DMS53 (cell line): ENCODE results near the gene STAT3.
"Not testable (repeated sequence)": the region's sequence is repeated elsewhere in the genome, so short reads cannot be mapped to it uniquely, and the experiment has no call there.

ENCODE experiments used
- DNase-seq: peaks from one replicate; lab custom pipeline; 2025; lab: John Stamatoyannopoulos, UW

STAT3 gene

DNA sequence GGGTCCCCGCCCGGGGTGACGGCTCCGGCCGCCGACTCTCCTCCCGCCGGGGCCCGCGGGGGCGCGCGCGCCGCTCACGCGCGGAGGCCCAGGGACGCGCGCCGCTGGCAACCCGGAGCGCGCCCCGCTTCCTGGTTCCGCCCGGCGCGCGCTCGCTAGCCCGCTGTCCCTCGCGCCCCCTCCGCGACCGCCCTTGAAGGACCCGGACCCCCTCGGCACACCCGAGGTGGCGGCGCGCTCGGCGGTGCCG lies 112.0 kb downstream of the STAT3 start, which contains the start of gene STAT5B:
STAT5B (minus strand) TSS at position 33 of the 250 bp plus-strand sequence. CDS start 44,264 bp downstream, outside the sequence.
- DNase-seq, result peak; percentile 85

- no peak for DNase-seq
Observed at GRCh38 chr17:42275527-42276358, 112.5 kb downstream of the STAT3 start.

- DNase-seq, result no peak
Observed at GRCh38 chr17:42274812-42275526, 113.3 kb downstream of the STAT3 start.

DNA sequence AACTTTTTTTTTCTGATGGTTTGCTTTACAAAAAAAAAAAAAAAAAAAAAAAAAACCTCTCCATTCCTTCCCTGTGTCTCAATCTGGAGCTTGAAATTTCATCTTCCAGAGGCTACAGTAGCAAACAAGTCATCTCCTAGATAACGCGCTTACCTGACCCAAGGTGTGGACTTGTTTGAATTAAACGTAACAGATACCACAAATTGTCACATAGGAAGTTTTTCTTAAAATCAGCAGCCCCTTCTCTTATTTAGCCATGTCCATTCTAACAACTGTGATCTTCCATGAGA lies 114.0 kb downstream of the STAT3 start:
- no peak for DNase-seq

DNA sequence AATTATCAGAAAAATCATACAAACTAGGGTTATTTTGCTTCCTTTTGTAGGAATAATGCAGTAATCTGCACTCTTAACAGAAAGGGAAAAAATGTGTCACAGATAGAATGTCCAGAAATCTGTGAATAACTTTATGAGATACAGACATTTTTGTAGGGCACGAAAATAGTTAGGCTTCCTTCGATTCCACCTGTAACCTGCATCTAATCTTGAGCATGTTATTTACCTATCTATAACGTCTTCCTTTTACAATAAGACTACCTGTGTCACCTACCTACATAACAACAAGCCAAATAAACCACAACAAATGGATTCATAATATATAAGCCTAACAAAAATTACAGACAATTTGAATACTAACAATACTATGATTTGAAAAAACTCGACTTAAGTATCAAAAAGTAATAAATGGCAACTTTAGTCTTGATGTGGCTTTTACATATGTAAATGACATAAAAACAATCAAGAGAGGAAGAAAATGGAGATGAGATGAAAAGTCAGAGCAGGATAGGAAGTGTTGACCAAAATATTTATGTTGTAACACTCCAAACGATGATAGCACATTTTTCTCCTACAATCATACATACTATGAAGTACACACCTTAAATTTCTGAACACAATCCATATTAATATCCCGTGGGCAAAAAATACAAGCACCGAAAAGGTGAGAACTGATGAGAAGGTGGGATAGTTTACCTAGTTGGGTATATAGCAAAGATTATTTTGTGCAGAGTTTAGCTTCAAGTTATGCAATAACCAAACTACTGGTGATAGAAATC lies 114.6 kb downstream of the STAT3 start:
- no peak for DNase-seq

DNA sequence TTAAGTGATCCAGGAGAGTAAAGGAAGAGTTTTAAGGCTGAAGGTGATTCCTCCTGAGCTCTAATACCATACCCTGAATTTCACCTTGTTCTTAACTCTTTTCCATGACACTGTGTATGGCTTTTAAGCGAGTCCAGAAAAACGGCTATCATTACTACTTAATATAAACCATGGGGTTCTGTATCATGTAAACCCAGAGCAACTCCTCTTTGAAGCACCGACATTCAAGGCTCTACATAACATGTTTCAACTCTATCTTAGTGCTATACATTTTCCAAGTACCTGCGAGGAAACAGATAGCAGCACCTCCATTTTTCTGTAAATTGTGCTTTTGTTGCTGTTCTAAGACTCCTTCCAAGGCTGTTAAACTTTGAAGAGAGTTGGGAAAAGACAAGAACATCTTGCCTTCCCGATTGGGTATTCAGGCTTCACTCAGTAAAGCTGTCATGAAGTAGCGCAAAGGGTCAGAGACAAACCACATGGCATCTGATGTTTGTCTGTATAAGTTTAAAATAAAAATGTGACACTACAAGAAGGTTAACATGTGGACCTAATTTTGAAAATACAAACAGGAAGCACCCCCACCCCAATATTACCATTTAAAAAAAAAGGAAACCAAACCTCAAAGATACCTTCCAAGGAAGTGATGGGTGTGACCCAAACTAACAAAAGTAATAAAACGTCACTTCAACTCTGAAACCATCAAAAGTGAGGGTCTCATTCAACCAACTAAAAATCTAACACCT lies 115.9 kb downstream of the STAT3 start:
- DNase-seq, result no peak

GRCh38 chr17:42271779-42272035 lies 116.5 kb downstream of the STAT3 start:
- no peak for DNase-seq

DNA sequence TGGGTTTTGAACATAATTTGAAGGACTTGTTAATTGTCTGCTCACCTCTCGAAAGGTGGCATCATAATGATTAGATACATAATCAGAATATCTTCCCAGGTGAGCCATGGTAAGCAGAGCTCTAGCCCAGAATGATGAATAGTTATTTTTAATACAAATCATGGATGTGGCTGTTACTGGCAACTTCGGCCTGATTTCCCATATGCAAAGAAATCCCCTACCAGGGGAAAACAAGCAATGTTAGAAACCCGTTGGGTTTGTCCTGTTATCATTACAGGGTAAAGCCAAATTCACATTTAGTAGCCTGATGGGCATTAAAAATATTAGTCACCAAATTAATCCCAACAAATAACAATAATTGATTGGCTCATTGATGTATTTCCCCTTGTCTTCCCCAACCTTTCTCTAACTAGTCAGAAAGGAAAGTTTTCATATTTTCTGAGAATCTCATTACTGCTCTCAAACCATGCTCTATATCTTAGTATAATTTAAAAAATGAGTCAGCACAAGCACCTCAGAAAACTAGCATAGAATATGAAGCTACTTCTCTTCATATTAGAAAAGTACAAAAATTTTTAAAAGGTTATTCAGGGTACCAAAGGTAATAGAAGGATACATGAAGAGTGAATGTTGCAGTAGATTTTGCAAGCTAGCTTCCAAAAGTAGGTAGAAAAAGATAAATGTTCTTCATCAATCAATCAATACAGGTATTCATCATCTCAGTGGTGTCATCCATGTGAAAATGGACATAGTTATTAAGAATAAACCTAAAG lies 117.0 kb downstream of the STAT3 start:
- DNase-seq, result no peak

DNA sequence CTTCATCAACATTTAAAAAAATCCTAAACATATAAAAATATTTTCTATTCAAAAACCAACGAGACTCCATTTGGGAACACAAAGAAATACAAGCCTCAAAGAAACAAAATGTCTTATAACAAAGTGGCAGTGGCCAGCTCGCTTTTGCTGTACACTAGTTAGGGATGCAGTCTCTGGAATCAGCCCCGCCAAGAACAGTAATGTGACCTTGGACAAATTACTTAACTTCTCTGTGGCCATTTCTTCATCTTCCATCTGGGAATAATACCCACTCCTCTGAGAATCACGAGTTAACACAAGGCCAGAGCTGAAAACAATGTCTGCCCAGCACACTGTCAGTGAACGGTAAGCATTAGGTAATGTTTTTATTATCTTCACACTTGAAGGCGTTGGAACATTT lies 117.6 kb downstream of the STAT3 start:
- DNase-seq, result no peak

- DNase-seq, result no peak
Observed at GRCh38 chr17:42270170-42270535, 118.1 kb downstream of the STAT3 start.

DNA sequence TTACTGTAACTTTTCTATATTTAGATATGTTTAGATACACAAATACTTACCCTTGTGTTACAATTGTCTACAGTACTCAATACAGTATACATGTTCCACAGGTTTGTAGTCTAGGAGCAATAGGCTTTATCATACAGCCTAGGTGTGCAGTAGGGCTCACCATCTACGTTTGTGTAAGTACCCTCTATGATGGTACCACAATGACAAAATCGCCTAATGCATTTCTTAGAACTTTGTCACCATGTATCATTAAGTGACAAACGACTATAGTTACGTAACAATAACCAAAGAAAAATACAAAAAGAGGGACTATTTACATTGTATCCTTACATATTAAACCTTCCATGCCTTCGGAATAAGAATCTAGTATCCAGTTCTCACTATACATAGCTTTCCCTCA lies 120.0 kb downstream of the STAT3 start:
- DNase-seq, result no peak

- DNase-seq, result peak; percentile 24
Observed at GRCh38 chr17:42266918-42267766, 121.1 kb downstream of the STAT3 start.

DNA sequence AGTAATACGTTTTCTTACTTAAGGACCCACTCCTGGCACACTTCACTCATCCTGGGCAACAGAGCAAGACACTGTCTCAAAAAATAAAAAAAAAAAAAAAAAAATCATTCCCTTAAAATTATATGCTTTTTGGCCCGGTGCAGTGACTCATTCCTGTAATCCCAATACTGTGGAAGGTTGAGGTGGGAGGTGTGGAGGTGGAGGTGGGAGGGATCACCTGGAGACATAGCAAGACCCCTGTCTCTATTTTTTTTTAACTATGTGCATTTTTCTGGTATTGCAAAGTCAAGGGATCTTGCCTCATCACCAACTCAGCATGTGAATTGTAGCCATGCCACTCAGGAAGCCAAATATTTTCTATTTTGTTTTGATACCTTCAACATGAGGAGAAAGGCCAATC lies 121.8 kb downstream of the STAT3 start:
- no peak for DNase-seq

- DNase-seq, result not testable (repeated sequence)
Observed at GRCh38 chr17:42264366-42264765, 123.9 kb downstream of the STAT3 start.
